Measurements from ENCODE around the gene SNAI1. TPM values are rescaled to one million over a fixed set of nuclear protein-coding genes. Genes with fewer than 3 reads are reported as not detected.
"Not testable (repeated sequence)": the region's sequence is repeated elsewhere in the genome, so short reads cannot be mapped to it uniquely, and the experiment has no call there.

The SNAI1 gene
- total RNA-seq, 1 experiment from 2014 or later, result 3.6 TPM

- CTCF ChIA-PET, result interaction anchor here (0.6 kb wide), 1 partner anchor 797 kb away, joined by 3 read pairs; no protein-coding TSS in a partner anchor
- intact Hi-C loops (cut with micrococcal nuclease; ENCODE audit: unreplicated experiment), result no loop called here
- POLR2A ChIA-PET (ENCODE audit: unreplicated experiment), result no interaction called here
- Histone ChIP-seq H4K20me1 (ENCODE audit: insufficient read depth) (no peaks in the 10 kb centered on the region), H3K79me2 (ENCODE audit: low read depth) (no peaks in the 10 kb centered on the region), H2AFZ (no peak overlapping the region), H3K4me2 (no peak overlapping the region), H3K9me3 (ENCODE audit: insufficient read depth, low read depth) (no peaks in the 10 kb centered on the region), H3K36me3 (ENCODE audit: low read depth) (no peaks in the 10 kb centered on the region), H3F3A (ENCODE audit: insufficient read depth, low read depth) (peaks cover 21% of the 10 kb centered on the region), H3K4me3 (no peak overlapping the region), H3K4me1 (replicated peaks; ENCODE audit: insufficient read depth) (0 out of 2 replicates have a peak, but pooled peaks cover 6% of the 10 kb centered on the region), H3K27me3 (ENCODE audit: insufficient read depth, low read depth) (no peaks in the 10 kb centered on the region), H3K27ac (no peak overlapping the region), H3K9me2 (ENCODE audit: insufficient read depth) (no peaks in the 10 kb centered on the region)
- no peak for DNase-seq
- no peak for TF ChIP-seq EZH2 (IDR thresholded peaks at IDR 0.05; ENCODE audit: low read depth)
- no peak for TF ChIP-seq CTCF (conservative IDR thresholded peaks at IDR 0.05)
- BruUV-seq (replicated peaks), result no TSS peak
Observed at GRCh38 chr20:50007369-50007768, 24.6 kb downstream of the SNAI1 start.

GRCh38 chr20:50008007-50008406 lies 25.2 kb downstream of the SNAI1 start:
- BruUV-seq (replicated peaks), result no TSS peak
- H3K4me2 ChIP-seq, result no peak overlapping the region
- 0 out of 2 replicates have a peak, but pooled peaks cover 5% of the 10 kb centered on the region for H3K4me1 ChIP-seq (replicated peaks; ENCODE audit: insufficient read depth)
- no peak overlapping the region for H2AFZ ChIP-seq
- H3K27ac ChIP-seq, result no peak overlapping the region
- H3K4me3 ChIP-seq, result no peak overlapping the region
- DNase-seq, result no peak
- no peaks in the 10 kb centered on the region for H4K20me1 ChIP-seq (ENCODE audit: insufficient read depth)
- CTCF ChIA-PET, result interaction anchor here (0.6 to 0.7 kb wide), 2 partner anchors 53 to 798 kb away, joined by 3 to 7 read pairs; no protein-coding TSS in a partner anchor
- POLR2A ChIA-PET (ENCODE audit: unreplicated experiment), result no interaction called here
- intact Hi-C loops (cut with micrococcal nuclease; ENCODE audit: unreplicated experiment), result no loop called here
- no peaks in the 10 kb centered on the region for H3K79me2 ChIP-seq (ENCODE audit: low read depth)
- no peak for TF ChIP-seq EZH2 (IDR thresholded peaks at IDR 0.05; ENCODE audit: low read depth)
- TF ChIP-seq CTCF (conservative IDR thresholded peaks at IDR 0.05), result no peak
- H3K36me3 ChIP-seq (ENCODE audit: low read depth), result no peaks in the 10 kb centered on the region
- no peaks in the 10 kb centered on the region for H3K9me2 ChIP-seq (ENCODE audit: insufficient read depth)
- no peaks in the 10 kb centered on the region for H3K27me3 ChIP-seq (ENCODE audit: insufficient read depth, low read depth)
- H3K9me3 ChIP-seq (ENCODE audit: insufficient read depth, low read depth), result no peaks in the 10 kb centered on the region
- peaks cover 26% of the 10 kb centered on the region for H3F3A ChIP-seq (ENCODE audit: insufficient read depth, low read depth)

- Histone ChIP-seq H3K4me2 (no peak overlapping the region), H3K36me3 (ENCODE audit: low read depth) (no peaks in the 10 kb centered on the region), H3K4me1 (replicated peaks; ENCODE audit: insufficient read depth) (no peaks in the 10 kb centered on the region), H3K9me3 (ENCODE audit: insufficient read depth, low read depth) (no peaks in the 10 kb centered on the region), H3K27me3 (ENCODE audit: insufficient read depth, low read depth) (no peaks in the 10 kb centered on the region), H3K4me3 (no peak overlapping the region), H3K79me2 (ENCODE audit: low read depth) (no peaks in the 10 kb centered on the region), H4K20me1 (ENCODE audit: insufficient read depth) (no peaks in the 10 kb centered on the region), H2AFZ (no peak overlapping the region), H3F3A (ENCODE audit: insufficient read depth, low read depth) (peaks cover 21% of the 10 kb centered on the region), H3K9me2 (ENCODE audit: insufficient read depth) (no peaks in the 10 kb centered on the region), H3K27ac (no peak overlapping the region)
- DNase-seq, result no peak
- POLR2A ChIA-PET (ENCODE audit: unreplicated experiment), result no interaction called here
- TF ChIP-seq EZH2 (IDR thresholded peaks at IDR 0.05; ENCODE audit: low read depth) (no peak), CTCF (conservative IDR thresholded peaks at IDR 0.05) (no peak)
- BruUV-seq (replicated peaks), result no TSS peak
- intact Hi-C loops (cut with micrococcal nuclease; ENCODE audit: unreplicated experiment), result no loop called here
- CTCF ChIA-PET, result interaction anchor here (0.6 kb wide), 1 partner anchor 9 kb away, joined by 4 read pairs; no protein-coding TSS in a partner anchor
Observed at GRCh38 chr20:50009521-50010454, 27.0 kb downstream of the SNAI1 start.

GRCh38 chr20:50011597-50011996 lies 28.8 kb downstream of the SNAI1 start:
- H3K9me2 ChIP-seq (ENCODE audit: insufficient read depth); H3K9me3 ChIP-seq (ENCODE audit: insufficient read depth, low read depth); H3K79me2 ChIP-seq (ENCODE audit: low read depth); BruUV-seq (replicated peaks); H3K36me3 ChIP-seq (ENCODE audit: low read depth); H2AFZ ChIP-seq; H3K27me3 ChIP-seq (ENCODE audit: insufficient read depth, low read depth); CTCF ChIA-PET; intact Hi-C loops (cut with micrococcal nuclease; ENCODE audit: unreplicated experiment); H3K4me1 ChIP-seq (replicated peaks; ENCODE audit: insufficient read depth); POLR2A ChIA-PET (ENCODE audit: unreplicated experiment); H3K4me2 ChIP-seq; H4K20me1 ChIP-seq (ENCODE audit: insufficient read depth); H3K27ac ChIP-seq; H3K4me3 ChIP-seq; DNase-seq: not testable (repeated sequence)
- H3F3A ChIP-seq (ENCODE audit: insufficient read depth, low read depth), result peaks cover 21% of the 10 kb centered on the region
